GM21529 (cell line): Measurements from ENCODE around the gene NELFA.
"Not testable (repeated sequence)": the region's sequence is repeated elsewhere in the genome, so short reads cannot be mapped to it uniquely, and the experiment has no call there.

Experiments used
- ATAC-seq: cut with Tn5 transposase; IDR thresholded peaks from one replicate; pipeline ENCODE4 v1.9.1; 2021; ENCODE audit not compliant: unreplicated experiment

NELFA gene

GRCh38 chr4:1994938-1995337 lies 13.8 kb downstream of the NELFA start:
- no peak for ATAC-seq

GRCh38 chr4:1993718-1994516 lies 14.9 kb downstream of the NELFA start:
- not testable (repeated sequence) for ATAC-seq

GRCh38 chr4:1993169-1993516 lies 15.6 kb downstream of the NELFA start:
- ATAC-seq: no peak

GRCh38 chr4:1992468-1993168 lies 16.2 kb downstream of the NELFA start:
- no peak for ATAC-seq

GRCh38 chr4:1991596-1992434 lies 17.0 kb downstream of the NELFA start:
- ATAC-seq: no peak

GRCh38 chr4:1991087-1991486 lies 17.7 kb downstream of the NELFA start:
- ATAC-seq: no peak

- no peak for ATAC-seq
Observed at GRCh38 chr4:1990676-1991075, 18.1 kb downstream of the NELFA start.

- ATAC-seq: no peak
Observed at GRCh38 chr4:1990348-1990645, 18.5 kb downstream of the NELFA start.

GRCh38 chr4:1989533-1990347 lies 19.0 kb downstream of the NELFA start:
- no peak for ATAC-seq

GRCh38 chr4:1988327-1988724 lies 20.4 kb downstream of the NELFA start:
- no peak for ATAC-seq

- ATAC-seq: no peak
Observed at GRCh38 chr4:1987721-1988326, 20.9 kb downstream of the NELFA start.

GRCh38 chr4:1987296-1987695 lies 21.5 kb downstream of the NELFA start:
- ATAC-seq: no peak

GRCh38 chr4:1986578-1987210 lies 22.1 kb downstream of the NELFA start:
- ATAC-seq: no peak

- ATAC-seq: no peak
Observed at GRCh38 chr4:1985780-1986577, 22.8 kb downstream of the NELFA start.

- no peak for ATAC-seq
Observed at GRCh38 chr4:1985294-1985693, 23.5 kb downstream of the NELFA start.

GRCh38 chr4:1984406-1985191 lies 24.2 kb downstream of the NELFA start:
- no peak for ATAC-seq

GRCh38 chr4:1983846-1984405 lies 24.8 kb downstream of the NELFA start:
- ATAC-seq: no peak
